NCI-H524 (cell line): ENCODE data around the gene PCDHGA5.
"Not testable (repeated sequence)": the region's sequence is repeated elsewhere in the genome, so short reads cannot be mapped to it uniquely, and the experiment has no call there.

ENCODE experiments used
- DNase-seq, 2 experiments: peaks; one replicate each; lab custom pipeline; 2025; lab: John Stamatoyannopoulos, UW

Gene PCDHGA5

GRCh38 chr5:141414548-141415274 lies 50.7 kb downstream of the PCDHGA5 start:
- not testable (repeated sequence) for DNase-seq

GRCh38 chr5:141415275-141415618 lies 51.3 kb downstream of the PCDHGA5 start:
- not testable (repeated sequence) for DNase-seq
